HG03575 (cell line): ENCODE results near the gene IZUMO1.

Experiments
- ATAC-seq: cut with Tn5 transposase; IDR thresholded peaks from one replicate; pipeline ENCODE4 v1.9.1; 2021; ENCODE audit not compliant: unreplicated experiment, insufficient number of reproducible peaks, low FRiP score; ENCODE audit errors: extremely low read depth

IZUMO1 gene

DNA sequence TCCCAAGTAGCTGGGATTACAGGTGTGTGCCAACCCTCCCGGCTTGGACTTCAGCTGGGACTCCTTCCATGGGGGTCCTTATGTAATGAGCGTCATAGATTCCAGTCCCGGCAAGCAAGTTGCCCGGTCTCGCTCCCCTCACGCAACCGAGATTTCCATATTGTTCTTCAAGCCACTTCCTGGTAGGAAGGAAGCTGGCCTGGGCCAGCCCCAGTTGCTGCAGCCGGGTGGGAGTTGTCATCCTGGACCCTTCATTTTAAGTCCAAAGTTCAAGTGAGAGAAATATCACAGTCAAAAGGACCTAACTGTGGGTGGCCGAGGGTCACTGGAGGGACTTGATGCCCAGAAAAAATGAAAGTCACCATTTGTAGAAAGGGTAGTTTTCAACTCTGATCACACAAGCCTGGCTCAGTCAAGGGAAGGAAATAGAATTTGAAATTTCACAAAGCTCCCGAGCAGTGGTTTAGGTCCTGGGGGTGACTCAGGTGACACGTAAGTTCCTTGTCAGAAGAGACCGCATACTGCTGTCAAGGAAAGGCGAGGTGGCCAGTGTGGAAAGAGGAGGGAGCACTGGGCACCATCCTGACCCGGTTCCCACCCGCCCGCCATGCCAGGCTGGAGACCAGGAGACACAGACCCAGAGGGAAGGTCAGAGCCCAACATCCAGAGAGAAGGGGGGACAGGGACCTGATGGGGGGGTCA is 13.9 kb upstream of the IZUMO1 start:
- ATAC-seq, result no peak

DNA sequence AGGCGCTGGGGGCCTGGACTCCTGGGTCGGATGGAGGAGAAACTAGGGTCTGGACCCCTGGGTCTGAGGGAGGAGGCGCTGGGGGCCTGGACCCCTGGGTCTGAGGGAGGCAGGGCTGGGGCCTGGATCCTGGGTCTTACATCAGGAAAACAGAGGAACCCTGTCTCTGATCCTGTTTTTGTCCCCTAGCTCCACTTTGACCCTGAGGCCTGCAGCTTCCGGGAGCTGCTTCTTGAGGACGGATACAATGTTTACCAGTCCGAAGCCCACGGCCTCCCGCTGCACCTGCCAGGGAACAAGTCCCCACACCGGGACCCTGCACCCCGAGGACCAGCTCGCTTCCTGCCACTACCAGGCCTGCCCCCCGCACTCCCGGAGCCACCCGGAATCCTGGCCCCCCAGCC is 11.0 kb upstream of the IZUMO1 start:
- ATAC-seq, result no peak

DNA sequence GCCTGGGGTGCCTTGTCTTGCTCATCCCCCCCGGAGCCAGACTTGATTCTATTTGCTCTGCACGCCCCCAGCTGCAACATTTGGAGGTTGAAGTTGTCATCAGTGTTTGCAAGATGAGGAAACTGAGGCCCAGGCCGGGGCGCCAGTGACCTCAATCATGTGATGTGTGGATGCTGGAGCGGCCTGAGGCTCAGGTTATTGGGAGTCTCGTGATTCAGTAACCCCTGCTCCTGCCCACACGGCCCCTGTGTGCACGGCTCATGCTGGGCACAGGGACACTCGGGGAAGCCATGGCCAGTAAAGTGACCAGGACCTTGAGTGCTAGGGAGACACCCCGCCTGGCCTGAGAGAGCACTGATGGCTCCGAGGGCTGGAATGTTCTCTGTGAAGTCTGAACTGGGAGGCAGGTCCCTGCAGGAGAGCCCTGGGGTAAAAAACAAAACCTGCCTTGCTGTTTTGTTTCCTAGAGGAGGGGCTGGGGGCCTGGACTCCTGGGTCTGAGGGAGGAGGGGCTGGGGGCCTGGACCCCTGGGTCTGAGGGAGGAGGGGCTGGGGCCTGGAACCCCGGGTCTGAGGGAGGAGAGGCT is 10.5 kb upstream of the IZUMO1 start:
- ATAC-seq, result no peak

DNA sequence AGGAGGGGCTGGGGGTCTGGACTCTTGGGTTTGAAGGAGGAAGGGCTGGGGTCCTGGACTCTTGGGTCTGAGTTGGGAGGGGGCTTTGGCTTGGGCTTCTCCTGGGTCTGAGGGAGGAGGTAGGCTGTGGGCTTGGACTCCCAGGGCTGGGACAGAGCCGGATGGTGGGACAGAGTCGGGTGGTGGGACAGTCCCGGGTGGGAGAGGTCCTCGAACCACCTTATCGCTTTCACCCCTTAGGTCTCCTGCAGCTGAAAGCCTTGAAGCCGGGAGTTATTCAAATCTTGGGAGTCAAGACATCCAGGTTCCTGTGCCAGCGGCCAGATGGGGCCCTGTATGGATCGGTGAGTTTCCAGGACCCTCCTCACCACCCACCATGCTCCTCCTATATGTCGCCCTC is 10.0 kb upstream of the IZUMO1 start:
- ATAC-seq, result no peak

DNA sequence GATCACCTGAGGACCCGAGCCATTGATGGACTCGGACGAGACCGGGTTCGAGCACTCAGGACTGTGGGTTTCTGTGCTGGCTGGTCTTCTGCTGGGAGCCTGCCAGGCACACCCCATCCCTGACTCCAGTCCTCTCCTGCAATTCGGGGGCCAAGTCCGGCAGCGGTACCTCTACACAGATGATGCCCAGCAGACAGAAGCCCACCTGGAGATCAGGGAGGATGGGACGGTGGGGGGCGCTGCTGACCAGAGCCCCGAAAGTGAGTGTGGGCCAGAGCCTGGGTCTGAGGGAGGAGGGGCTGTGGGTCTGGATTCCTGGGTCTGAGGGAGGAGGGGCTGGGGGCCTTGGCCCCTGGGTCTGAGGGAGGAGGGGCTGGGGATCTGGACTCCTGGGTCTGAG is 9.5 kb upstream of the IZUMO1 start:
- ATAC-seq, result no peak

DNA sequence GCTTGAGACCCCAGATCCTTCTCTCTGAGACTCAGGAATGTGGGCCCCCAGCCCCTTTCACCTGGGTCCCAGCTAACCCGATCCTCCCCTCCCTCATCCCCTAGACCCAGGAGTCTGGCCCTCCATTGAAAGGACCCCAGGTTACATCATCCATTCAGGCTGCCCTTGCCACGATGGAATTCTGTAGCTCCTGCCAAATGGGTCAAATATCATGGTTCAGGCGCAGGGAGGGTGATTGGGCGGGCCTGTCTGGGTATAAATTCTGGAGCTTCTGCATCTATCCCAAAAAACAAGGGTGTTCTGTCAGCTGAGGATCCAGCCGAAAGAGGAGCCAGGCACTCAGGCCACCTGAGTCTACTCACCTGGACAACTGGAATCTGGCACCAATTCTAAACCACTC is 9.1 kb upstream of the IZUMO1 start:
- ATAC-seq, result no peak

DNA sequence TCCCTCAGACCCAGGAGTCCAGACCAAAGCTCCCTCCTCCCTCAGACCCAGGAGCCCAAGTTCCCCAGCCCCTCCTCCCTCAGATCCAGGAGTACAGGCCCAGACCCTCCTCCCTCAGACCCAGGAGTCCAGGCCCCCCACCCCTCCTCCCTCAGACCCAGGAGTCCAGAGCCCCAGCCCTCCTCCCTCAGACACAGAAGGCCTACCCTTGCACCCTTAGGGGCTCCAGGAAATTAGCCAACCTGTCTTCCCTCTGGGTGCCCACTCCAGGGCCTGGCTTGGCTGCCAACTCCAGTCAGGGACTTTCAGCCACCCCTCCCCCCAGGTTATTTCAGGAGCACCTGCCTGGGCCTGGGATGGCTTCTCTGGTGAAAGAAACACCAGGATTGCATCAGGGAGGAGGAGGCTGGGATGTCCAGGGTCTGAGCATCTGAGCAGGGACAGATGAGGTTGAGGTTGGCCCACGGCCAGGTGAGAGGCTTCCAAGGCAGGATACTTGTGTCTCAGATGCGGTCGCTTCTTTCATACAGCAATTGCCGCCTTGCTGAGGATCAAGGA is 8.5 kb upstream of the IZUMO1 start, which contains the start of gene FGF21:
Gene FGF21, plus strand, starts transcription at position 441 of the 558 bp plus-strand sequence. CDS start 713 bp downstream, outside the sequence.
- no peak for ATAC-seq

DNA sequence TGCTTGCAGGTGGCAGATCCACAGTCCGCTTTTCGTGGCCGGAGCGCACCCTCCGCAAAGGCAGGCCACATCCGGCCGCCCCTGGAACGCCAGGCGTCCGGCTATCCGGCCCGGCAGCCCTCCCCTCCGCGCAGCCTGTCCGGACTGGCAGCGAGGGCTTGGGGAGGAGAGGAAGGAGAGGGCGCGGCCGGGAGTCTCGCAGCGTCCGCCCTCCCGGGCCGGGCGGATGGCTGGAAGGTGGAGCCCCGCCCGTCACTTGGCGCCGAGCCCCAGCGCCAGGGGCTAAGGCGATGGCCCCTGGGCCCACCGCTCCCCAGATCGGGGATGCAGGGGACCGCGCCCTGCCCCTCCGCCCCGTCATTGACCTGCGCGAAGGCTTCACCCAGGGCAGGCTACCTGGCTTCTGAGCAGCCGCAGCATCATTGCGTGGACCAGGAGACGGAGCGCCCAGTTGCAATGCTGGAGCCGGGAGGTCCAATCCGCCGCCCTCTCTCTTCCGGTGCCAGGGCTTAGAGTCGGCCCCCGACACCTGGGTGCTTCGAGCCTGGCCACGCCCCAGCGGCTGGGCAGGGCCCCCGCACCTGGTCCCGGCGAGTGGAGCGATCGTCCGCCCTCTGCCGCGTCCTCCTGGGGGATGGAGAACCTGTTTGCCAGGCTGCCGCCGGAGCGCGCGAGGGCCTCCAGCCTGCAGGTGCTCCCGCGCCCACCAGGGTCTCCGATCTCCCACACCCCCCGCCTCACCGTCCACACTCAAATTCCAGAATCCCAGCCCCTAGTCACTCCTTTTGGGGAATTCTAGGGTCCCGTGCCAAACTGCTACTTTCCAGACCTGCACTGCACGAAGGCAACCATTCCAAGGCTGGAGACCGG is 6.0 kb upstream of the IZUMO1 start, which contains the start of gene FUT1:
Gene FUT1, minus strand, starts transcription at position 146 of the 870 bp plus-strand sequence. CDS start 1,360 bp downstream, outside the sequence.
- no peak for ATAC-seq

DNA sequence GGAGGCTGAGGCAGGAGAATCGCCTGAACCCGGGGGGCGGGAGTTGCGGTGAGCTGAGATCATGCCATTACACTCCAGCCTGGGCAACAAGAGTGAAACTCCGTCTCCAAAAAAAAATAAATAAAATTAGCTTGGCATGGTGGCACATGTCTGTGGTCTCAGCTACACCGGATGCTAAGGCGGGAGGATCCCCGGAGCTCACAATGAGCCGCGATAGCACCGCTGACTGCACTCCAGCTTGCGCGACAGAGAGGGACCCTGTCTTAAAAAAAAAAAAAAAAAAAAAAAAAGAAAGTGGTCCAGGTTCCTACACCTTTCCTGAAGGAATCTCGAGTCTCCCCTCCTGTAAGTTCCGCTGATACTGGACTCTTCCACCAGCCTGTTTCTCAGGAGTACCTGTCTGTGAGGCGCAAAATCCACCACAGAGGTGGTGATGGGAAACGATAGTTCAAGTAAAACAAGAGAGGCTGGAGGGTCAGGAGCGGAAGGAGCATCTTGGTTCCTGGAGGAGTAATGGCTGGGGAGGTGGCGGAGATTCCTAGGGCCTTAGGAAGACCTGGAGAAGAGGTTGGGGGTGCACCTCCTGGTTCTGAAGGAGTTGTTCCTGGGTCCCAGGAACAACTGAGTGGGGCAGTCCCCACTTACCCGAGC is 5.3 kb upstream of the IZUMO1 start:
- ATAC-seq, result no peak

DNA sequence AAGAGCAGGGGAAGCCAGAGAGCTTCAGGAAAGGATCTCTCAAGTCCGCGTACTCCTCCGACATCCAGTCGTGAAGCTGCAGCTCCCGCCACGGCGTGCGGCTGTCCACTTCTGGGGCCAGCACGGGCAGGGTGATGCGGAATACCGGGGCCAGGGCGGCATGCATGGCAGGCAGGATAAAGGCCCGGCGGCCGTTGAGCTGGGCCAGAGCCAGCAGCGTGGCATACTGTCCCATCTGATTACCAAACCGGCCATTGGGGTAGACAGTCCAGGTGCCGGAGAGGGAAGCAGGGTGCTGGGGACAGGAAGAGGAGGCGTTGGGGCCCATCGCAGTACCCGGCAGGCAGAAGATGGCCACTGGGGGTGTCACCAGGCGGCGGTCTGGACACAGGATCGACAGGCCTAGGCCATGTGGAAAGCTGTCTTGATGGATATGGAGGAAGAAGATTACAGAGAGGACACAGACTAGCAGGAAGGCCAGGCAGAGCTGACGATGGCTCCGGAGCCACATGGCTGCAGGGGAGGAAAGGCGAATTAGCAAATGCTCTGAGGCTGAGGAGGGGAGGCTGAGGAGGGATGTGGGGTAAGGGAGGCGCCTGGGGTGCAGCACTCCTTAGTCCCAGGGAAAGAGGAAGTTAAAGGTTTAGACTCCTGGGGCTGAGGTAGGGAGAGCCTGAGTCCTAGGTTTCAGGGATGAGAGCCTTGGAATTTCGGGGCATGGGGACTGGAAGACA is 4.2 kb upstream of the IZUMO1 start:
- no peak for ATAC-seq

DNA sequence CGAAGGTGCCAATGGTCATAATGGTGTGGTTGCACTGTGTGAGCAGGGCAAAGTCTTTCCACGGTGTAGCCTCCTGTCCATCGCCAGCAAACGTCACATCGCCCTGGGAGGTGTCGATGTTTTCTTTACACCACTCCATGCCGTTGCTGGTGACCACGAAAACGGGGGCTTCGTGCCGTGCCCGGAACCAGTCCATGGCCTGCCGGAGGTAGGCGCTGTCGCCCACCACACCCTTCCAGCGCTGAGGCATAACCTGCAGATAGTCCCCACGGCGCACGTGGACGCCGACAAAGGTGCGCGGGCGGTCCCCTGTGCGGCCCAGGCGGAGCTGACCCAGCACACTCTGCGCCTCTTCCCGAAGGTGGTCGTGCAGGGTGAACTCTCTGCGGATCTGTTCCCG is 3.6 kb upstream of the IZUMO1 start:
- no peak for ATAC-seq

DNA sequence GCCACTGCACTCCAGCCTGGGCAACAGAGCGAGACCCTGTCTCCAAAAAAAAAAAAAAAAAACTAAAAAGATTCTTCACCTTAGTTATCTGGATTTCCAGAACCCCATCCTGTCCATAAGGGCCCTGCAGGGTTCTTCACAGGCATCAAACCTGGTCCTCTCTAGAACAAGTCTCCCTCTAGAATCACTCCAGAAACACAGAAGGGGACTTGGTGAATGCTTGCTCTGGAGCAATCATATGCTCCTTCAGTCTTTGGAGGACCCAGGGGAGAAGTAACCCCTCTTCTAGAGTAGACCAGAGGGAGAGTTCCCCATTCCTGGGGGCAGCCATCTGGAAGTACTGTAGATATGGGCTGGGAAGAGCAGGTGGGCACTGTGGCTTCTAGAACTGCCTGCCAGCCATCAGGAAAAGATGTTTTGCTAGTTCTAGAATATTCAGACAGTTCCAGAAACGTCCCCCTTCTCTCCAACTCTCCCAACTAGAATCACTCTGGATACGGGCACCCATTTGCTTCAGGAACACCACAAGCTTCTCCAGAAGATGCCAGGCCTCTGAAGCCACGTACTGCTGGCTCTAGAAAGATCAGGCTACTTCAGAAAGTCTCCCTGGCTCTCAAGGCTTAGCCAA is 3.0 kb upstream of the IZUMO1 start:
- ATAC-seq, result no peak

DNA sequence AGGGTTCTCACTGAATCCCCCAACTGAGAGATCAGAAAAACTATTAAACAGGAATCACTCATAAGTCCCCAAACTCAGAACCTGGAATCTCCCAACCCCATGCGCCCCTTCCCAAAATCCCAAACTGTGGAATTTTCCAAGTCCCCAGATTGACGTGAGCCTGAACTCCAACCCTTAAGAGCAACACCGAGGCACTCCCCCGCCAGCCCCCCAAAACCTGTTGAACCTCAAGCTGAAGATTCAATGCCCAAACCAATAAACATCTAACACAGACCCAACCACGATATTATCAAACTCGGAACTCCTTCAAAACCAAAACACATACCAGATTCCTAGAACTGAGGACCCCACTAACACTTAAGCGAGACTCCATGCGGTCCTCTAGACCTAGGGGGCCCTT is 599 bp downstream of the IZUMO1 start:
- no peak for ATAC-seq

DNA sequence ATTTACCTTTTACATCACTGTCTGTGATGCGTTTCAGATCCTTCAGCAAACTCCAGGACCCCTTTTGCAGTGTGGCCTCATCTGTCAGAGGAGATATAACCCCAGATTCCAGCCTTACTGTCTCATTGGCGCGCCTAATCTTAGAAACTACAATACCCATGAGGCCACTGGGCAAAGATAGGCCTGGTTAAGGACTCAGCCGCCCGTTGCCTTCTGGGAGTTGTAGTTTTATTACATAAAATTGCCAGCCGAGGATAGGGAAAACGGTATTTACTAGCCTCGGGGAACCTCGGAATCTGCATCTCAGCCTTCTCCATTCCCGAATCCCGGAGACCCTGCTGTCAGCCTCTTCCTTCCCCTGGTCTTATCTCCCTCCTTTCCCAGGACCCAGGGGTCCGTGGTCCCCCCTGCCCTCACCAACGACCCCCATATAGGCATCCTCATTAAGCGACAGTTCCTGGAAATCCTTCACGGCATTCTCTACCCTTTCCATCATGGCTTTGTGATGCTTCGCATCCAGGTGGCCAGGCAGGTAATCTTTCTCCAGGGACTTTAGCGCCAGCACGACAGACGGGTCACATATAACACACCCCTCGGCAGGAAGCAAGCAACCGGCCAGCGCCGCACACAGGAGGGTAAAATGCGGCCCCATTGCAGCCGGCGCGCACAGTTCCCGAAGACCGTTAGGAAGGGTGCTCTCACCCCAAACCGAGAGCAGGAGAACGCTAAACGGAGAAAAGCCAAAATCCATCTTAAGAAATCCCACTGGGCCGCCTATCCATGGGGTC is 1.3 kb downstream of the IZUMO1 start:
- no peak for ATAC-seq

DNA sequence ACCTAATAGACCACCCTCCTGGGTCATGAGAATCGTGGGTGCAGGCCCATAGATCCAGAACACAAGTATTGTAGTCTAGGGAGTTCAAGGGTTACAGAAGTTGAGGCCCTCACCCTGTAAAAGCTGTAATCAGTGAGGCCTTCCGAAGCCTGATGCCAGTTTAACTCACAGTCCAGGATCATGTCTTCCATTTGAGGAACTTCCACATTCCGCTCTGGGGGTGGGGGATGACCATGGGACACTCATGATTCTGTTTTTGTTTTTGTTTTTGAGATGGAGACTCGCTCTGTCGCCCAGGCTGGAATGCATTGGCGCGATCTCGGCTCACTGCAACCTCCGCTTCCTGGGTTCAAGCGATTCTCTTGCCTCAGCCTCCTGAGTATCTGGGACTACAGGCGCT is 4.6 kb downstream of the IZUMO1 start:
- ATAC-seq, result no peak

DNA sequence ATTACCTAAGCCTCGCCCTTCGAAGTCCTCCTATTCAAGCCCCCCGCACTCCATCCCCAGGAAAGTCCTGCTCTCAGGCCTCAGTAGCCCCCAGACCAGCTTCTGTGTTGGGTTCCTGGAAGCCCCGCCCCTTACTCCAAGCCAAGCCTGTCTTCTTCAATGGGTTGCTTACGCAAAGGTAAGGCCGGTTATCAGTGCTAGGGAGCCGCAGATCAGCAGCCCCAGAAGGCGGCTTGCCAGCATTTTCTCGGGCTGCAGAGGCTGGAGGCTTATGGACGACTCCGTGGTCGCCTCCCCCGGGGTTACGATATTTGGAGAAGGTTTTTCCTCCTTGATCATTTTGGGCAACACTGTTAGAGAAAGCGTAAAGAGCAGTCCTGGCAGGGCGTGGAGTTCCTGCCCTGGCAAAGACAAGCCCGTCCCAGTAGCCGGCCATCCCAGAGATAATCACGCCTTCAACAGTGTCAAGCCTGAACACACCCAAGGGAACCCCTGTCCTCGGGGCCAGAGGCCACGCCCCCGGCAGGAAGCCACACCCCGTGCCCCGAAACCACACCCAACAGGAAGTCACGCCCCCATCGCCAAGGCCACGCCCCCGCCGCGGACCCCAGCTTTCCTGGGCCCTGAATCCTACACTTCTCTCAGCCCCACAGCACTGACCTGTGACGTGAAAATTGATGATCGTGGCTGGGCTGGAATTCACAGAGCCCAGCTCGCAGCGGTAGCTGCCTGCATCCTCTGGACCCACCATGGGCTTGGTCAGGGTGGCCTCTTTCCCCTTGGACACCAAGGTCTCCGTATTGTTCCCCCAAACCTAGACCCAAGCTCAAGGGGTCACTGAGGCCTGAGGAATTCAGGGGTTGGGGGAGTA is 5.3 kb downstream of the IZUMO1 start:
- no peak for ATAC-seq
